H1 (cell line): ENCODE results near the gene ZMYND10. TPM values are rescaled to one million over a fixed set of nuclear protein-coding genes. Genes with fewer than 3 reads are reported as not detected.

ENCODE experiments used
- ATF2 ChIP-seq: IDR thresholded peaks from 2 replicates; pipeline ENCODE4 v1.6.1; 2012; ENCODE audit warnings: low read length, inconsistent platforms
- CHD2 ChIP-seq: IDR thresholded peaks from 2 replicates; pipeline ENCODE4 v1.6.1; 2012; ENCODE audit warnings: low read length, improper control_type of control experiment
- CHD7 ChIP-seq: fragments of 300-600 bp; sonication (generic); IDR thresholded peaks from 2 replicates; pipeline ENCODE4 v1.7.1; 2012; ENCODE audit warnings: low read length, moderate library complexity, mild to moderate bottlenecking, inconsistent platforms; ENCODE audit not compliant: insufficient replicate concordance
- MAX ChIP-seq: IDR thresholded peaks from 2 replicates; pipeline ENCODE4 v1.6.1; 2012; ENCODE audit warnings: inconsistent platforms
- POU5F1 ChIP-seq: IDR thresholded peaks from 2 replicates; pipeline ENCODE4 v1.6.1; 2011; ENCODE audit warnings: low read depth, mild to moderate bottlenecking, low read length, moderate library complexity
- RXRA ChIP-seq: IDR thresholded peaks from 2 replicates; pipeline ENCODE4 v1.6.1; 2011; ENCODE audit warnings: low read depth, mild to moderate bottlenecking, low read length, moderate library complexity; ENCODE audit not compliant: insufficient read depth
- SP1 ChIP-seq: IDR thresholded peaks from 2 replicates; pipeline ENCODE4 v1.6.1; 2011; ENCODE audit warnings: low read depth, low read length
- TAF7 ChIP-seq: optimal IDR thresholded peaks from 2 replicates; pipeline ENCODE3; 2011; ENCODE audit warnings: low read depth, mild to moderate bottlenecking, inconsistent platforms, low read length, moderate library complexity, borderline replicate concordance
- polyA plus RNA-seq, 7 experiments: library from polyadenylated mRNA; depleted of rRNA in 3 of 7; stranded (reverse) in 5 of 7; unstranded in 2 of 7; fragments of >200 nt in 5 of 7; fragments of 200-250 nt in 2 of 7; gene quantifications; 1 replicate in 5 of 7; 2 replicates in 1 of 7; 4 replicates in 1 of 7; pipeline versions ENCODE4 v1.2.1 to v1.2.3, GENCODE V29; 2011 to 2013; ENCODE audit warnings: missing spikeins in 2 of 7, mixed read lengths in 2 of 7
- total RNA-seq: library from RNA; stranded (reverse); fragmentation: NEBNext Ultra II Directional; extraction: Animal tissue kit (Norgen Biotek cat#: 25700); gene quantifications from 2 replicates; pipeline ENCODE4 v1.2.1, GENCODE V29; 2021

Gene ZMYND10
- total and polyA plus RNA-seq, 2 of the 8 experiments (the other 6 are each of a cell fraction or from before 2014, with no cell fraction given) = 0.56 to 0.79 TPM

- TF ChIP-seq ATF2 (no peak), CHD2 (0 out of 2 replicates have a peak, but pooled peaks have one; percentile 21), MAX (peak; percentile 93), TAF7 (no peak), POU5F1 (no peak), SP1 (no peak), CHD7 (no peak), RXRA (no peak)
Observed at GRCh38 chr3:50350527-50351322, 5.2 kb upstream of the ZMYND10 start, which contains the start of the genes CYB561D2 and NPRL2 (continued).
